ENCODE measurements around the gene LIPG. TPM values are rescaled to one million over a fixed set of nuclear protein-coding genes. Genes with fewer than 3 reads are reported as not detected.

LIPG gene
- total RNA-seq, 1 experiment from 2014 or later: 8.4 TPM

GRCh38 chr18:49524349-49524748, 37.5 kb upstream of the LIPG start:
- Histone ChIP-seq H3K4me3 (ENCODE audit: low read depth, low read length, poor library complexity, severe bottlenecking) (no peak overlapping the region), H3K27me3 (replicated peaks; ENCODE audit: insufficient read depth, low read depth, low read length, poor library complexity) (no peaks in the 10 kb centered on the region), H3K36me3 (ENCODE audit: insufficient read depth, low read length, poor library complexity, severe bottlenecking) (no peaks in the 10 kb centered on the region), H3K27ac (ENCODE audit: low read depth, low read length, poor library complexity, severe bottlenecking) (no peak overlapping the region), H3K9me3 (ENCODE audit: low read depth, low read length, poor library complexity, severe bottlenecking) (no peaks in the 10 kb centered on the region), H3K4me1 (ENCODE audit: insufficient read depth, low read length, poor library complexity, severe bottlenecking) (peaks cover 25% of the 10 kb centered on the region)
- TF ChIP-seq CTCF (conservative IDR thresholded peaks at IDR 0.05; ENCODE audit: low read depth, low read length): no peak
- TF ChIP-seq EZH2 (IDR thresholded peaks at IDR 0.05; ENCODE audit: borderline replicate concordance, low read depth, low read length, poor library complexity, severe bottlenecking): no peak
- BruUV-seq (replicated peaks): no TSS peak
- ChIA-PET POLR2A (ENCODE audit: low non-redundant PET) (no interaction called here), CTCF (no interaction called here)
- intact Hi-C loops (cut with micrococcal nuclease; ENCODE audit: unreplicated experiment): loop anchor here (10.0 kb wide), 1 partner anchor 200 kb away; no protein-coding TSS in a partner anchor
- no peak for DNase-seq (ENCODE audit: low spot score)

- DNase-seq (ENCODE audit: low spot score): no peak
- ChIA-PET CTCF (no interaction called here), POLR2A (ENCODE audit: low non-redundant PET) (no interaction called here)
- H3K36me3 ChIP-seq (ENCODE audit: insufficient read depth, low read length, poor library complexity, severe bottlenecking): no peaks in the 10 kb centered on the region
- H3K4me1 ChIP-seq (ENCODE audit: insufficient read depth, low read length, poor library complexity, severe bottlenecking): peaks cover 19% of the 10 kb centered on the region
- no peaks in the 10 kb centered on the region for H3K27me3 ChIP-seq (replicated peaks; ENCODE audit: insufficient read depth, low read depth, low read length, poor library complexity)
- no TSS peak for BruUV-seq (replicated peaks)
- no peaks in the 10 kb centered on the region for H3K9me3 ChIP-seq (ENCODE audit: low read depth, low read length, poor library complexity, severe bottlenecking)
- intact Hi-C loops (cut with micrococcal nuclease; ENCODE audit: unreplicated experiment): loop anchor here (10.0 kb wide), 1 partner anchor 200 kb away; no protein-coding TSS in a partner anchor
- no peak overlapping the region for H3K27ac ChIP-seq (ENCODE audit: low read depth, low read length, poor library complexity, severe bottlenecking)
- TF ChIP-seq CTCF (conservative IDR thresholded peaks at IDR 0.05; ENCODE audit: low read depth, low read length): no peak
- no peak for TF ChIP-seq EZH2 (IDR thresholded peaks at IDR 0.05; ENCODE audit: borderline replicate concordance, low read depth, low read length, poor library complexity, severe bottlenecking)
- no peak overlapping the region for H3K4me3 ChIP-seq (ENCODE audit: low read depth, low read length, poor library complexity, severe bottlenecking)
These were observed 36.9 kb upstream of the LIPG start for GRCh38 chr18:49524951-49525350.

GRCh38 chr18:49525981-49526380, 35.9 kb upstream of the LIPG start:
- Histone ChIP-seq H3K4me3 (ENCODE audit: low read depth, low read length, poor library complexity, severe bottlenecking) (no peak overlapping the region), H3K27ac (ENCODE audit: low read depth, low read length, poor library complexity, severe bottlenecking) (no peak overlapping the region), H3K36me3 (ENCODE audit: insufficient read depth, low read length, poor library complexity, severe bottlenecking) (no peaks in the 10 kb centered on the region), H3K27me3 (replicated peaks; ENCODE audit: insufficient read depth, low read depth, low read length, poor library complexity) (no peaks in the 10 kb centered on the region), H3K9me3 (ENCODE audit: low read depth, low read length, poor library complexity, severe bottlenecking) (no peaks in the 10 kb centered on the region), H3K4me1 (ENCODE audit: insufficient read depth, low read length, poor library complexity, severe bottlenecking) (peaks cover 8% of the 10 kb centered on the region)
- no peak for DNase-seq (ENCODE audit: low spot score)
- no TSS peak for BruUV-seq (replicated peaks)
- intact Hi-C loops (cut with micrococcal nuclease; ENCODE audit: unreplicated experiment): loop anchor here (10.0 kb wide), 1 partner anchor 199 kb away; no protein-coding TSS in a partner anchor
- ChIA-PET POLR2A (ENCODE audit: low non-redundant PET) (no interaction called here), CTCF (no interaction called here)
- no peak for TF ChIP-seq CTCF (conservative IDR thresholded peaks at IDR 0.05; ENCODE audit: low read depth, low read length)
- no peak for TF ChIP-seq EZH2 (IDR thresholded peaks at IDR 0.05; ENCODE audit: borderline replicate concordance, low read depth, low read length, poor library complexity, severe bottlenecking)
